MCF 10A (cell line): ENCODE measurements around the gene THOC5. TPM values are rescaled to one million over a fixed set of nuclear protein-coding genes. Genes with fewer than 3 reads are reported as not detected.
"Not testable (repeated sequence)": the region's sequence is repeated elsewhere in the genome, so short reads cannot be mapped to it uniquely, and the experiment has no call there.

Source experiments
- BruUV-seq: library from RNA; stranded (reverse); fragments of 400-500 nt; replicated peaks from 2 replicates; lab custom pipeline; 2021; lab: Mats Ljungman, UMichigan
- CTCF ChIA-PET: fragments of 300-600 bp; sonication (Branson Sonifier 250); formaldehyde crosslinking; extraction: SDS; loops from one replicate; lab custom pipeline; 2021; ENCODE audit warnings: antibody characterized with exemption, inconsistent platforms; lab: Yijun Ruan, JAX
- POLR2A ChIA-PET: fragments of 300-600, 350-650 bp; sonication (Branson Sonifier 250); formaldehyde crosslinking; extraction: SDS; loops from one replicate; lab custom pipeline; 2020; ENCODE audit warnings: antibody characterized with exemption, inconsistent platforms; lab: Yijun Ruan, JAX
- DNase-seq: peaks from one replicate; pipeline ENCODE4 v3.0.0-alpha.2; 2018; ENCODE audit not compliant: unreplicated experiment
- H3K27ac Mint-ChIP-seq: one replicate; pipeline ENCODE4 v1.8.0; 2022; ENCODE audit warnings: mild to moderate bottlenecking, low read depth, mixed read lengths; ENCODE audit not compliant: unreplicated experiment
- H3K27me3 Mint-ChIP-seq: one replicate; pipeline ENCODE4 v1.8.0; 2022; ENCODE audit warnings: mixed read lengths; ENCODE audit not compliant: insufficient read depth, unreplicated experiment
- H3K36me3 Mint-ChIP-seq: one replicate; pipeline ENCODE4 v1.8.0; 2022; ENCODE audit warnings: mild to moderate bottlenecking, moderate library complexity, mixed read lengths; ENCODE audit not compliant: insufficient read depth, unreplicated experiment
- H3K4me1 Mint-ChIP-seq: one replicate; pipeline ENCODE4 v1.8.0; 2022; ENCODE audit warnings: mixed read lengths; ENCODE audit not compliant: insufficient read depth, unreplicated experiment
- H3K4me3 Mint-ChIP-seq: one replicate; pipeline ENCODE4 v1.8.0; 2022; ENCODE audit warnings: mild to moderate bottlenecking, moderate library complexity, mixed read lengths; ENCODE audit not compliant: unreplicated experiment
- H3K9me3 Mint-ChIP-seq: one replicate; pipeline ENCODE4 v1.8.0; 2022; ENCODE audit warnings: mixed read lengths; ENCODE audit not compliant: unreplicated experiment
- CTCF ChIP-seq: fragments of 200-600 bp; IDR thresholded peaks from one replicate; pipeline ENCODE4 v1.8.0; 2022; ENCODE audit warnings: antibody characterized with exemption, mild to moderate bottlenecking; ENCODE audit not compliant: unreplicated experiment
- intact Hi-C: fragments of 100-400 bp; cut with micrococcal nuclease; formaldehyde crosslinking; loops from 2 replicates; pipeline ENCODE4 v1.14.1; 2022
- total RNA-seq: library from RNA; stranded (reverse); gene quantifications from 2 replicates; pipeline ENCODE4 v1.2.3, GENCODE V29; 2022

The THOC5 gene
- total RNA-seq, 1 experiment from 2014 or later: 51.3 TPM

GRCh38 chr22:29593923-29594322 lies 40.4 kb upstream of the THOC5 start:
- intact Hi-C loops: no loop called here
- ChIA-PET POLR2A (no interaction called here), CTCF (interaction anchor here (0.5 to 1.1 kb wide), 3 partner anchors 20 to 161 kb away, joined by 3 to 4 read pairs (median 4); partner anchors contain the start of gene THOC5)
- no peaks in the 10 kb centered on the region for H3K27me3 Mint-ChIP-seq
- no peak for DNase-seq
- H3K36me3 Mint-ChIP-seq: no peaks in the 10 kb centered on the region
- no peaks in the 10 kb centered on the region for H3K4me1 Mint-ChIP-seq
- H3K27ac Mint-ChIP-seq: no peak overlapping the region
- no TSS peak for BruUV-seq
- H3K4me3 Mint-ChIP-seq: no peak overlapping the region
- H3K9me3 Mint-ChIP-seq: no peaks in the 10 kb centered on the region
- no peak for TF ChIP-seq CTCF

- Mint-ChIP-seq H3K4me3 (no peak overlapping the region), H3K27me3 (no peaks in the 10 kb centered on the region), H3K36me3 (no peaks in the 10 kb centered on the region), H3K27ac (no peak overlapping the region), H3K9me3 (no peaks in the 10 kb centered on the region), H3K4me1 (no peaks in the 10 kb centered on the region)
- intact Hi-C loops: no loop called here
- ChIA-PET POLR2A (interaction anchor here (0.6 to 1.0 kb wide), 4 partner anchors 11 to 41 kb away, joined by 3 to 4 read pairs (median 3); partner anchors contain the start of gene THOC5), CTCF (interaction anchor here (0.6 to 3.3 kb wide), 11 partner anchors 9 to 193 kb away, joined by 3 to 13 read pairs (median 3); no protein-coding TSS in a partner anchor)
- BruUV-seq: no TSS peak
- DNase-seq: peak; percentile 92
- TF ChIP-seq CTCF: no peak
Observed at GRCh38 chr22:29587938-29588699, 34.6 kb upstream of the THOC5 start.

GRCh38 chr22:29586193-29586705 lies 32.7 kb upstream of the THOC5 start:
- intact Hi-C loops, H3K27me3 Mint-ChIP-seq, H3K4me3 Mint-ChIP-seq, DNase-seq, H3K27ac Mint-ChIP-seq, H3K9me3 Mint-ChIP-seq, POLR2A ChIA-PET, BruUV-seq, H3K4me1 Mint-ChIP-seq, H3K36me3 Mint-ChIP-seq: not testable (repeated sequence)
- CTCF ChIA-PET: interaction anchor here (0.6 to 1.3 kb wide), 3 partner anchors 10 to 670 kb away, joined by 3 to 6 read pairs (median 3); no protein-coding TSS in a partner anchor

GRCh38 chr22:29584975-29585374 lies 31.4 kb upstream of the THOC5 start:
- H3K27ac Mint-ChIP-seq: no peak overlapping the region
- no peaks in the 10 kb centered on the region for H3K36me3 Mint-ChIP-seq
- H3K4me3 Mint-ChIP-seq: no peak overlapping the region
- CTCF ChIA-PET: interaction anchor here (1.7 kb wide), 1 partner anchor 40 kb away, joined by 5 read pairs; no protein-coding TSS in a partner anchor
- peaks cover 2% of the 10 kb centered on the region for H3K4me1 Mint-ChIP-seq
- POLR2A ChIA-PET: no interaction called here
- no peak for TF ChIP-seq CTCF
- no peaks in the 10 kb centered on the region for H3K9me3 Mint-ChIP-seq
- no peaks in the 10 kb centered on the region for H3K27me3 Mint-ChIP-seq
- DNase-seq: no peak
- intact Hi-C loops: no loop called here
- BruUV-seq: no TSS peak
